GM15510 (cell line): Measurements from ENCODE around the gene EHBP1L1.

Source experiments
- POLR2A ChIP-seq: IDR thresholded peaks from 3 replicates; pipeline ENCODE4 v1.6.1; 2011; ENCODE audit warnings: borderline replicate concordance; ENCODE audit not compliant: insufficient read length; ENCODE audit errors: extremely low read depth

Gene EHBP1L1

DNA sequence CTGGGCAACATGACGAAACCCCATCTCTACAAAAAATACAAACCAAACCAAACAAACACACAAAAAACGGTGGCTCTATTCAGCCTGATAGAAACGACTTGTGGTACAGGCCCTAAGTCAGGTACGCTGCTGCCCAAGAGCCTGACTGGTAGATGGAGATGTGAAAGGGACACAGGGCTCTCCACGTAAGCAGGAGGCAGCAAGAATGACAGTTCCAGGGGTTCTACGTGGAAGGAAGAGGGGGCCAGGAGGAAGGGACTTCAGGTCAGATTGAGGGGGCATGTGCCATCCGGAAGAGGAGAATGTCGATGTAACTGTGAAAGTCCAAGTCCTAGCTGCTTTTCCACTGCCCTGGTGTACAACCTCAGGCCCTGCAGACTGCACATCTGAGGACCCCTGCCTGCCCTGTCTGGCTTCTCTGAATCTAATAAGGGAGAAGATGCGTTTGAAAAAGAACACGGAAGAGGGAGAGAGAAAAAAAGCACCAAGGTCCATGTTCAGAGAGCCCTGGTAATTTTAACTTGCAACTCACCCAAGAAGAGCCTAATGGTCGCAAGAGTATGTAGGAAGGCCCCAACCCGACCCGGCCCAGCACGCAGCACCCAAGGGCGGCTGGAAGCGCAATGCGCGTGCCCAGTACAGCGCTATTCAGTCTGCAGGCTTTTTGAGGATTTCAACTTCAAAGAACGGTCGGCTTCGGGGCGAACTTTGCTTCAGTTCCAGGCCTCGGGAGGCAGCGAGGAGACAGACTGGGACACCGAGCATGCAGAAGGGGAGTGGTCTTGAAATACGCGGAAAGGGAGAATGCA, 6.5 kb upstream of the EHBP1L1 start:
- TF ChIP-seq POLR2A = no peak

DNA sequence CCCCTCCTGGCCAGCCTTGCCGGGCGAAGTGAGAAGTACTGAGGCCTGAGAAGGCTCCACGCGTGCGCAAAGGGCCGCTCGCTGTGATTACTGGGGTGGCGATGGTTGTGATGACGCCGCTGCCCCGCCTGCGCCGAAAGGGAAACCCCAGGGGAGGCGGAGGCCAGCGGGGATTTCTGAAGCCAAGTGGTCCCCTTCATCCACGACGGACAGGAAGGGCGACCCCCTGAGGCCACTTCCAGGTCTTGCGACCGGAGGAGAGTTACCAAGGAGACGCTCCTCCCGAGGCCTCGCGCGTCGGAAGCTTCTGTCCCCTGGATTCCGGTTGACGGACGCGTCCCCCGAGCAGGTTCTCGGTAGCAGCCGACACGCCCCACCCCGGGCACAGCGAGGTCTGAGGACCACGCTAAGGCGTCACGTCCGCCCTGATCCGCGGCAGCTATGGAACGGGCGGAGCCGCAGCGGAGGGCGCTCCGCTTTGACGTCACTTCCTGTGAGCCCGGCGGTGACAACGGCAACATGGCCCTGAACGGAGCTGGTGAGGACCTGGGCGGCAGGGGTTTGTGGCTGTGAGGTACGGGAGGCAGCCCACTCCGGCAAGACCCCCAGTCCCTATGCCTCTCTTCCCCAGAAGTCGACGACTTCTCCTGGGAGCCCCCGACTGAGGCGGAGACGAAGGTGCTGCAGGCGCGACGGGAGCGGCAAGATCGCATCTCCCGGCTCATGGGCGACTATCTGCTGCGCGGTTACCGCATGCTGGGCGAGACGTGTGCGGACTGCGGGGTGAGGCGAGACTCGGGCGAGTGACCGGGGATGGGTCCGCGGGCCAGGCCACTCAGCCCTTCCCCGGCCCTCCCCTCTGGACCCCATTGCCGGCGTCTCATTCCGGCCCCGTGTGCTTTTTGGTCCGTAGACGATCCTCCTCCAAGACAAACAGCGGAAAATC, 5.6 kb upstream of the EHBP1L1 start, which contains the start of gene ZNRD2:
ZNRD2 (plus strand) TSS at position 505 of the 946 bp plus-strand sequence; CDS start at position 520, 15 bp downstream.
- TF ChIP-seq POLR2A = peak; percentile 79

DNA sequence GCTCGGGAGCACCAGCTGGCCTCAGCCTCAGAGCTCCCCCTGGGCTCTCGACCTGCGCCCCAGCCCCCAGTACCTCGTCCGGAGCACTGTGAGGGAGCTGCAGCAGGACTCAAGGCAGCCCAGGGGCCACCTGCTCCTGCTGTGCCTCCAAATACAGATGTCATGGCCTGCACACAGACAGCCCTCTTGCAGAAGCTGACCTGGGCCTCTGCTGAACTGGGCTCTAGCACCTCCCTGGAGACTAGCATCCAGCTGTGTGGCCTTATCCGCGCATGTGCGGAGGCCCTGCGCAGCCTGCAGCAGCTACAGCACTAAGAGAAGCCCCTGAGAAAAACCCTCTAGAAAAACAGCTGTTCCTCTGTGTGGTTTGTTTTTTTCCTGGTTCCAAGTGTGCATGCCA, 4.4 kb upstream of the EHBP1L1 start:
- no peak for TF ChIP-seq POLR2A

DNA sequence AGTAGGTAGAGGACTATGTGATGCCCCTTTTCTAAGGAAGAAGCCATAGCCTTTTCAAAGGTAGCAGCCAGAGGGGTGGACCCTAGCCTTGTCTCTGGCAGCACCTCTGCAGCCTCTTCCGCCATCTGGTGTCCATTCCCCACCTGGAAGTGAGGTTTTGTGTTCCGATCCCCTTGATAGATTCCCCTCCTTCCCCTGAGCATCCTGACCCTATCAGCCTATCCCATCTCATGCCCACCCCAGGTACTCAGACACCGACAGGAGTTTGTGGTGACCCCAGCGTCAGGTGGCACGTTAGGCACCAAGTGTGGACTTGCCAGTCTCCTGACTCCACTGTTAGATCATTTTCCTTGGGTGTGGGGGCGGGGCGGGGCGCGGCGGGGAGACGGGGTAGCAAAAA, 3.9 kb upstream of the EHBP1L1 start:
- TF ChIP-seq POLR2A = no peak

DNA sequence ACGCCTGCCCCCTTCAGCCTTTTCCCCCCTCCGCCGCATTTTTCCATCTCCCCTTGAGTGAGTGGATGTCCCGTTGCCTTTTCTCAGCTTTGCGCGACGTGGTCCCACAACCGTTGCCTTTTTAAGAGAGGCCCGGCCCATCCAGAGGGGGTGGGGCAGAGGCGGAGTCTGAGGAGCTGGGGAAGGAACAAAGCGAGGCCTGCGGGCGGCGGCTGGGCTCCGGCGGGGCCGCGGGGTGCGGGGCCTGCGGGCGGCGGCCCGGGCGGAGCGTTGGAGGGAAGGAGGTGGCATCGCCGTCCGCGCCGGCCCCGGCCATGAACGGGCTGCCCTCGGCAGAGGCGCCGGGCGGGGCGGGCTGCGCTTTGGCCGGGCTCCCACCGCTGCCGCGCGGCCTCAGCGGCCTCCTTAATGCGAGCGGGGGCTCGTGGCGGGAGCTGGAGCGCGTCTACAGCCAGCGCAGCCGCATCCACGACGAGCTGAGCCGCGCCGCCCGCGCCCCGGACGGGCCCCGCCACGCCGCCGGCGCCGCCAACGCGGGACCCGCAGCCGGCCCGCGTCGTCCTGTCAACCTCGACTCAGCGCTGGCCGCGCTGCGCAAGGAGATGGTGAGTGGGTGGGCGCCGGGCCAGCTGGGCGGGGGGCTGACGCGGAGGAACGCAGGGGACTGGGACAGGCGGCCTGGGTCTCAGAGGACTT, 3.3 kb upstream of the EHBP1L1 start, which contains the start of gene FAM89B:
FAM89B (plus strand) TSS at position 183 of the 696 bp plus-strand sequence; CDS start at position 315, 132 bp downstream.
- peak; percentile 52 for TF ChIP-seq POLR2A

DNA sequence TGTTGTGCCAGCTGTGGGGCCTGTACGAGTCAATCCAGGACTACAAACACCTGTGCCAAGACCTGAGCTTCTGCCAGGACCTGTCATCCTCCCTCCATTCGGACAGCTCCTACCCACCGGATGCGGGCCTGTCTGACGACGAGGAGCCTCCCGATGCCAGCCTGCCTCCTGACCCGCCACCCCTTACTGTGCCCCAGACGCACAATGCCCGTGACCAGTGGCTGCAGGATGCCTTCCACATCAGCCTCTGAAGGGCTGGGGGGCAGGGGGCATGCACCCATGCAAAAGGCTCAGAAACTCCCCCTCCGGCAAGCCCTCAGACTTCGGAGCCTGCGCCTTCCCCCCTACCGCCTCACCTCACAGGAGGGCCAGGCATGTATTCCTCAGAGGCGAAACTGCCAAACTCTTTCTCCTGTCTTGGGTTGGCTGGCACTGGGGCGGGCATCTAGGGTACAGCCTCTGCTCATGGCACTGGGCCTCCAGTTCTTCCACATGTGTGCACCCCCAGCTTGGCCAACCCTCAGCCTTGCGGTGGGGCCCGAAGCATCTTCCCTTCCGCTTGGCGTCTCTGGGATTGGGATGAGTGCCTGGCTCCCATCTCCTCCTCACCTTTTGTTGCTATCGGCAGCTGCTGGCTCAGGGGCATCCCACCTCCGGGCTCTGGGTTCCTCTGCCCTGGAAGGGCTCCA, 2.3 kb upstream of the EHBP1L1 start:
- no peak for TF ChIP-seq POLR2A

DNA sequence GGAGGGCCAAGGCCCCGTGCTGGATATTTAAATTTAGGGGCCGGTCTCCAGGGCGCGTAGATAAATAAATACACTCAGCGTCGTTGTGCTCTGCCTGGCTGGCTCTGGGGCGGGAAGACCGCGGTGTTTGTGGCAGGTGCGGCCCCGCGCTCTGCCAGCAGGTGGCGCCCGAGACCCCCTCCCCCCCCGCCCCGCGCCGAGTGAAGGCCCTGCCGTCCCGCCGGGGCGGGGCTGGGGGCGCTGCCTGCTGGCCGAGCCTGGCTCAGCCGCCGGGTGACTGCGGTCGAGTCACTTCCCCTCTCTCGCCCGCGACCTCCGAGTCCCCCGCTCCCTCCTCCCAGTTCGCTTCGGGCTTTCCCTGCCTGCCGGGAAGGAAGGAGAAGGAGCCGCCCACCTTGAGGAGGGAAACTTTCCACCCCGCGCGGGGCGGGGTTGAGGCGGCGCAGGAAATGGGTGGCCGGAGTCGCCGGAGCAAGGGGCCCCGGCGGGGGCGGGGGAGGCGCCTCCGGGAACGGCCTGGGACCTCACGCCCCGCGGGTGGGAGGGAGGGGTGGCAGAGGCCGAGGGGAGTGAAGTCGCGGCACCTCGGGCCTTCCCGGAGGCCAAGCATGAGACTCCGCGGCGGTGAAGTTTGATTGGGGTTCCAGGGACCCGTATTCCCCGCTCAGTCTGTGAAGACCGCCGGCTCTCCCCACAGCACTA, 1.6 kb upstream of the EHBP1L1 start:
- no peak for TF ChIP-seq POLR2A

DNA sequence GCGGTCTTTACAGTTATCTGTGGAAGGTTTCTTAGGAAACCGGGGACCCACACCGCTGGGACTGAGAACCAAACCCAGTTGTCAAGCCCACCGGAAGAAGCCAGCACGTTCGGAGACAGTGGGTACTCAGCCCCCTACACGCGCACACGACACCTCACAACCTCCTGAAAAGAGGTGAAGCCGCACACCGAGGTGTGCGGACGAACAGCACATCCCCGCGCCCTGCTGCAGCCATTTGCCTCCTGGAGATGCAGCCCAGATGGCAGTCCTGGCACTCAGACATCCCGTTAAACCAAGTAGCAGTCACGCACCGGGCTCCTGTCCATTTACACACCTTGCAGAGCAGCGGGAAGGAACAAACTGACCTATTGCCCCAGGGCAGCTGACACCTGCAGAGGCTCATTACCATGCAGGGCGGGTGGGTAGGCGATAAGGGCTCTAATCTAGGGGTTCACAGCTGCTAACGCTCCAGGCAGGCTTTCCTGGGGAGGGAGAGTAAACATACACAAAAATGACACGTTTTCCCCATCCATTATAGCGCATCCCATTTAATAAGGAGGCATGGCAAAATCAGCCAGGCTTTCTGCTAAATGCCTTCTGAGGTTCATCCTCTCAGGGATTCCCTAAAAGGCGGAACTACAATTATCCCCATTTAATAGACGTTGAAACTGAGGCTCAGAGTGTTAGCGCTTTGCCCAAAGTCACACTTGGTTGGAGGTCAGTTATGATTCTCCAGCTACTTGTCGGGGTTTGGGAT, 864 bp upstream of the EHBP1L1 start:
- peak; percentile 10 for TF ChIP-seq POLR2A

DNA sequence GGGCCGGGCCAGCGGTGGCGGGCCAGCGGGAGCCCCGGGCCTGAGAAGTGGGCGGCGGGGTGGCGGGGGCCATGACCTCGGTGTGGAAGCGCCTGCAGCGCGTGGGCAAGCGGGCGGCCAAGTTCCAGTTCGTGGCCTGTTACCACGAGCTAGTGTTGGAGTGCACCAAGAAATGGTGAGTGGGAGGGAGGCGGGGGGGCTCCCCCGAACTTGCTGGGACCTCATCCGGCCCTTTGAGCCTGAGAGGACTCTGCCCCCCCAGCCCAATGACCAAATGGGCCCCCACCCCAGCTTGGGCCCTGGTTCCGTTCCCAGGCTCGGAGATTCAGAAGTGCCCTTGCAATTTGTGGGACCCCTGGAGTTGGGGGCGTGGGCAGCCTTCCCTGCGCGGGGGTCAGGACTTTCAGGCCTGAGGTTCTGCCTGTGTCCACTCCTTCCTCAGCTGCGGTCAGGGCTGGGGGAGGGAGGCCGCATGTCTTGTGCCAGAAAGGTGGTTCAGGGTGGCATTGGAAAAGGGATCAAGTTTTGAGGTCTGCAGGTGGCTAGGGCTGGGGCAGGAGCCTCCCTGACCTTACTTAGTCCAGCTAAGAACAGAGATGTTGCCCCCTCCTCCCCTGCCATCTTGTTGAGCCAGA, 496 bp downstream of the EHBP1L1 start:
- no peak for TF ChIP-seq POLR2A

DNA sequence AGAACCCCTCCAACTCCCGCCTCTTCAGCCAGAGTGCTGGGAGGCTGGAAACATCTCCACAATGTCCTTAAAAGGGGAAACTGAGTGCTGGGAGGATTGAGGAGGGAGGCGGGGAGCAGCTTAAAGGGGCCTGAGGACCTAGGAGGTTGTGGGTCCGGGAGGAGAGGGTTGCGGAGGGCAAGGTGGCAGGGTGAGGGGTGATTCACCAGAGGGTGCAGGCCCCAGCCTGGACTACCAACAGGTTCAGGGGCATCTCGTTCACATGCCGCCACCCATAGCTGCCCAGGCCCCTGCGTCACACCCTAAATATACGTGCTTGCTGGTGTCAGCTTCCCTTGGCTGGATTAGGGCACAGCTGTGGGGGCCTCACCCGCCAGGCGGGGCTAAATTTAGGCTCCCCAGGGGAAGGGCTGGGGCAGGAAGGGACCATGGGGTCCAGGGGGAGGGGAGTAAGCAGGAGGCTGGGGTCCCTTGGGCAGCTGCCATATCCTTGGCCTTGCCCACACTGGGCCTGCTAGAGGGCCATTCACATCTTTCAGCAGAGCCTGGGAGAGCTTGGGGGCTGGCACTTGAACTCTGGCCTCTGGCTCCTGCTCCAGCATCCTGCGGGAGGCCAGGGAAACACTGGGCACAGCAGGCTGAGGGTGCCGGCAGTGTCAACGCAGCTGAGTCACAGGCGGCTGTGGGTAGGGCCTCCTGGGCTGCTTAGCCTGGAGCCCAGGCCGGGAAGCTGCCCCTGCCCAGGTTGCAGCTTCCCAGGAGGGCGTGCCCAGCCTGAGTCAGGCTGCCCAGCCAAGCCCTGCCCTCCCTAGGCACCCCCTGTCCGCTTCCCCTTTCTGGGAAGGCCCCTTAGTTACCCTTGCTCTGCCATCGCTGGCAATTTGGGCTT, 1.3 kb downstream of the EHBP1L1 start:
- TF ChIP-seq POLR2A = no peak

DNA sequence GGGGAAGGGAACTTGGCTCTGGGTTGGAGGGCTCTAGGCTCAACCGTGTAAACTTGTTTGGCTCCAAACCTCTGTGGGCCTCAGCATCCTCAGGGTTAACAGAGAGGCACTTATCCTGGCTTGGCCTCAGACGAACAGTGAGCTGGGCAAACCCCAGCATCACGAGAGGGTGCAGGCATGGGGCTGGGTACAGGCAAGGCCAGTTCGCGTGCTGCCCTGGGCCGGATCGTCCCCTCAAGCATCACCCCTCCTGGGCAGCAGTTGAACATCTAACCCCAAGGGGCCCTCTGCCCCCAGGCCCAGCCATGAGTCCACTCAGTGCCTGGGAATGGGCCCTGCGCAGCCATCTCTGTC, 1.9 kb downstream of the EHBP1L1 start:
- TF ChIP-seq POLR2A = no peak

DNA sequence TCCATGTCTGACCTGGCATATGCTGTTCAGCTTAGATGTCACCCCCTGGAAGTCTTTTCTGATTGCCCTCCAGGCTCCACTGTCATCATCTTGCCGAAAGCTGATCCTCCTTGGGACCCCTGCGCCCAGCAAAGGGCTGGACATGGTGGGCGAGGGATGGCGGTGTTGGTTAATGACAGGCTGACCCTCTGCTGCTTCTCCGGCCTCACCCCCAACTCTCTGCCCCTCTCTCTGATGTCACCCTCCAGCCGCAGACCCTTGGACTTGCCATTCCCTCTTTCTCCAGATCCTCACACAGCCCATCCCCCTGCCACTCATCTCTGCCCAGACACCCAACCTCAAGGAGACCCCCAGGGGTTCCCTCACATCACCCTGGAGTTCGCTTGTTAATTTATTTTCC, 2.3 kb downstream of the EHBP1L1 start:
- no peak for TF ChIP-seq POLR2A
